ENCODE data around the gene SEMA3D.

Gene SEMA3D

DNA sequence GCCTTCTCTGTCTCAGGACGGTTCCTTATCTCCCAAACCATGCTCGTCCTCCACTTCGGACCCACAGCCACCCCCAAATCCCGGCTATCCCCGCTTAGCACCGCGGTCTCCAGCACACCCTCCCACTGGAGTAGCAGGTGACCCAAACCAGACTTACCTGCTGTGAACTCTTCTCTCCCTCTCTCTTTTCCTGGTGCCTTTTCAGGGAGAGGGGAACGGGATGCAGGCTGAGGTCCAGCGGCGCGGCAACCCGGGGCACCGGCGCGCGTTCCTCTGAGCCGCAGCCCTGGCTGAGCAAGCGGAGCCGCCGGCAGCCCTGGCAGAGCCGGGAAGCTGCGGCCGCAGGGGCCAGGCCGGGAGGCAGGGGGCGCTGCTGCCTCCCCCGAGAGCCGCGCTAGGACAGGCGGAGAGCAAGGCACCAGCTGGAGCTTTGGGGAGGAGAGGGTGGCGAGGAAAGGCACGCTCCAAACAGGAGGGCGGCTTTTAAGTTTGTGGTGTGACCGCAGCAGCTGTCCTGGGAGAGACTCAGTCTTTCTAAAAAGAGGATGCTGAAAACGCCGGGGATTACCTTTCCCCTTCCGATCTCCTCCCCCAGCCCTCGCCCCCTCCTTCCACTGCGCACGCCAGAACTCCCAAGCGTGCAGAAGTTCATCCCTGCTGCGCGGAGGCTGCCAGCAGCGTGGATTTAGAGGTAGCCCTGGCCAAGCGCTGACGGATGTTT is at the start of gene SEMA3D:
Gene SEMA3D, minus strand, starts transcription at position 536 of the 721 bp plus-strand sequence. CDS start 65,165 bp downstream, outside the sequence.
- DNase-seq (ENCODE audit: low read depth, low spot score), result peak; percentile 83
- Histone ChIP-seq H3K9ac (ENCODE audit: insufficient read length, low read depth) (peak within 1 kb of the TSS; percentile 74), H3K9me3 (ENCODE audit: insufficient read depth, low read length) (no peaks in the 10 kb centered on the region), H3K27me3 (ENCODE audit: insufficient read depth, insufficient read length) (peaks cover 40% of the 10 kb centered on the region), H3K4me1 (ENCODE audit: insufficient read depth, insufficient read length) (peaks cover 2% of the 10 kb centered on the region), H3K4me3 (ENCODE audit: insufficient read length, low read depth) (peak within 1 kb of the TSS; percentile 72), H3K36me3 (ENCODE audit: insufficient read depth, insufficient read length, low read length) (no peaks in the 10 kb centered on the region)
- TF ChIP-seq ZNF274 (IDR thresholded peaks at IDR 0.05; ENCODE audit: low read depth, low read length) (no peak), YY1 (IDR thresholded peaks at IDR 0.05; ENCODE audit: insufficient read depth, insufficient read length) (no peak), SUZ12 (IDR thresholded peaks at IDR 0.05; ENCODE audit: extremely low read depth, insufficient read depth, insufficient read length) (peak; percentile 38)

DNA sequence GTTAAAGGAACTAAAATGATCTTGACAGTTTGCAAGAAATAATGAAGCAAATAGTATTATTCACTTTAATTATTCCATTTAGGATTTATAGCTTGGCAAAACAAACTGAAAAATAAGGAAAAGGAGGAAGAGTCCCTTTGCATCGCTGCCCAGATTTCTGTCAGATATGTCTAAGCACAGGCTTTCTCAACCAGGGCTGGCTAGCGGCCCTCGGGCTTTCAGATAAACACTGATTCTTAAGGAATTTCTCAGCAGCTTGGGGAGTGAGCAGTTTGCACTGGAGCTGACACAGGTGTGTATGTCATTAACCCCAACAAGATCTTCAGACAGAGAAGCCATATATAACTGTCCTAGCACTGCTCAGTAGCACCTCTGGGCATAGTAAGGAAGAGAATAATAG is 47.9 kb upstream of the SEMA3D start:
- Histone ChIP-seq H3K9ac (ENCODE audit: insufficient read length, low read depth) (no peak overlapping the region), H3K4me3 (ENCODE audit: insufficient read length, low read depth) (no peak overlapping the region), H3K36me3 (ENCODE audit: insufficient read depth, insufficient read length, low read length) (no peaks in the 10 kb centered on the region), H3K4me1 (ENCODE audit: insufficient read depth, insufficient read length) (no peaks in the 10 kb centered on the region), H3K9me3 (ENCODE audit: insufficient read depth, low read length) (no peaks in the 10 kb centered on the region), H3K27me3 (ENCODE audit: insufficient read depth, insufficient read length) (no peaks in the 10 kb centered on the region)
- no peak for DNase-seq (ENCODE audit: low read depth, low spot score)
- TF ChIP-seq YY1 (IDR thresholded peaks at IDR 0.05; ENCODE audit: insufficient read depth, insufficient read length) (no peak), SUZ12 (IDR thresholded peaks at IDR 0.05; ENCODE audit: extremely low read depth, insufficient read depth, insufficient read length) (no peak), ZNF274 (IDR thresholded peaks at IDR 0.05; ENCODE audit: low read depth, low read length) (no peak)

DNA sequence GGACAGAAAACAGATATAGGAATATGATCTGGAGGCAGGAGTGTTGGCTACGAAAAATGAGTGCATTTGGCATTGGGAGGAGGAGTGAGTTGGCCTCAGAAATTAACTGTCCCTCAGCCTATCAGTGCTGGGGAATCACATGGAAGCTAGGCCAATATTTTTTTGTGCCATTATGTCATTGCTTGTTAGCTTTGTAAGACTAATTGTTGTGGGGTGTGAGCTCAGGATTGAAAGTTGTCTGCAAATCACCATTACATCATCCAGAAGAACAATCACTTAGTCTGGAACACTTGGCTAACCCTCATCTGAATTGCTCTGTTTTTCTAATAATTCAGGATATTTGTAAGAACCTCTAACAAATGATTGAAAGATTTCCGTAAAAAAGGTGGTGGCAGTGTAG is 45.2 kb upstream of the SEMA3D start:
- Histone ChIP-seq H3K4me3 (ENCODE audit: insufficient read length, low read depth) (no peak overlapping the region), H3K36me3 (ENCODE audit: insufficient read depth, insufficient read length, low read length) (no peaks in the 10 kb centered on the region), H3K9me3 (ENCODE audit: insufficient read depth, low read length) (no peaks in the 10 kb centered on the region), H3K4me1 (ENCODE audit: insufficient read depth, insufficient read length) (no peaks in the 10 kb centered on the region), H3K9ac (ENCODE audit: insufficient read length, low read depth) (no peak overlapping the region), H3K27me3 (ENCODE audit: insufficient read depth, insufficient read length) (no peaks in the 10 kb centered on the region)
- TF ChIP-seq YY1 (IDR thresholded peaks at IDR 0.05; ENCODE audit: insufficient read depth, insufficient read length) (no peak), SUZ12 (IDR thresholded peaks at IDR 0.05; ENCODE audit: extremely low read depth, insufficient read depth, insufficient read length) (no peak), ZNF274 (IDR thresholded peaks at IDR 0.05; ENCODE audit: low read depth, low read length) (no peak)
- no peak for DNase-seq (ENCODE audit: low read depth, low spot score)

DNA sequence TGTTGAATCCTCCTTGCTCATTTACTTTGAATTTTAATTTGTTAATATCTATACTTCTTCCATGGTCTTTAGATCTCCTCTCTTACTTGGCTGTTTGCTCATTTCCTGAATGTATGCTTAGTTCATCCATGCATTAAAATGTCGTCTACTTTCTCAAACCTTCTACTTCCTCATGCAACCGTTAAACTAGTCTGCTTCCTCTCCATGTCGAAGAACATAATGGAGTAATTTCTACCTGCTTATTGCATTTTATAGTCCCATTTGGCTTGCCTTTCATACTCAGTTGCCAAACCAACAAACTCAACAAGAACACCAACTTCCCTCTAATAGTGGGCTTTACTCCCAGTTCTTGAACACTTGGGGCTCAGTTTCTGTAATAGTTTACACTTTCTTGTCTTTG is 43.8 kb upstream of the SEMA3D start:
- Histone ChIP-seq H3K27me3 (ENCODE audit: insufficient read depth, insufficient read length) (no peaks in the 10 kb centered on the region), H3K4me3 (ENCODE audit: insufficient read length, low read depth) (no peak overlapping the region), H3K36me3 (ENCODE audit: insufficient read depth, insufficient read length, low read length) (no peaks in the 10 kb centered on the region), H3K4me1 (ENCODE audit: insufficient read depth, insufficient read length) (no peaks in the 10 kb centered on the region), H3K9me3 (ENCODE audit: insufficient read depth, low read length) (no peaks in the 10 kb centered on the region), H3K9ac (ENCODE audit: insufficient read length, low read depth) (no peak overlapping the region)
- TF ChIP-seq YY1 (IDR thresholded peaks at IDR 0.05; ENCODE audit: insufficient read depth, insufficient read length) (no peak), SUZ12 (IDR thresholded peaks at IDR 0.05; ENCODE audit: extremely low read depth, insufficient read depth, insufficient read length) (no peak), ZNF274 (IDR thresholded peaks at IDR 0.05; ENCODE audit: low read depth, low read length) (no peak)
- no peak for DNase-seq (ENCODE audit: low read depth, low spot score)

DNA sequence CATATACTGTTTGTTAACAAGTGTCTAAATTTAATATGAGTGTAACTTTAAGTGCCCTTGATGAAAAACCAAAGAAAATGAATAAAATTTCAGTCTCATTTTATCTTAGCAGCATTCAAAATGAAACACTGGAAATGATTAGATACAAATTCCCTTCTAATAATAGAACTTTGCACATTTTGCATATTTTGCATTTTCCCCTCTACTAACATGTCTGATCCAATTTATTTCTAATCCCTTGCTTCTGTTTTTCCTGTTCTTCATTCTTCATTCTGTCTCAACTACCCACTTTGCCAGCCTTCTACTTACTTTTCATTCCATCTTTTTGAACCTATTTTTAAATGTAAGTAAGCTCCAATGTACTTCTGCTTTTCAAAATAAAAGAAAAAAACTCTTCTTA is 42.7 kb upstream of the SEMA3D start:
- Histone ChIP-seq H3K9ac (ENCODE audit: insufficient read length, low read depth) (no peak overlapping the region), H3K36me3 (ENCODE audit: insufficient read depth, insufficient read length, low read length) (no peaks in the 10 kb centered on the region), H3K27me3 (ENCODE audit: insufficient read depth, insufficient read length) (no peaks in the 10 kb centered on the region), H3K4me1 (ENCODE audit: insufficient read depth, insufficient read length) (no peaks in the 10 kb centered on the region), H3K9me3 (ENCODE audit: insufficient read depth, low read length) (no peaks in the 10 kb centered on the region), H3K4me3 (ENCODE audit: insufficient read length, low read depth) (no peak overlapping the region)
- TF ChIP-seq ZNF274 (IDR thresholded peaks at IDR 0.05; ENCODE audit: low read depth, low read length) (no peak), YY1 (IDR thresholded peaks at IDR 0.05; ENCODE audit: insufficient read depth, insufficient read length) (no peak), SUZ12 (IDR thresholded peaks at IDR 0.05; ENCODE audit: extremely low read depth, insufficient read depth, insufficient read length) (no peak)
- DNase-seq (ENCODE audit: low read depth, low spot score), result no peak

DNA sequence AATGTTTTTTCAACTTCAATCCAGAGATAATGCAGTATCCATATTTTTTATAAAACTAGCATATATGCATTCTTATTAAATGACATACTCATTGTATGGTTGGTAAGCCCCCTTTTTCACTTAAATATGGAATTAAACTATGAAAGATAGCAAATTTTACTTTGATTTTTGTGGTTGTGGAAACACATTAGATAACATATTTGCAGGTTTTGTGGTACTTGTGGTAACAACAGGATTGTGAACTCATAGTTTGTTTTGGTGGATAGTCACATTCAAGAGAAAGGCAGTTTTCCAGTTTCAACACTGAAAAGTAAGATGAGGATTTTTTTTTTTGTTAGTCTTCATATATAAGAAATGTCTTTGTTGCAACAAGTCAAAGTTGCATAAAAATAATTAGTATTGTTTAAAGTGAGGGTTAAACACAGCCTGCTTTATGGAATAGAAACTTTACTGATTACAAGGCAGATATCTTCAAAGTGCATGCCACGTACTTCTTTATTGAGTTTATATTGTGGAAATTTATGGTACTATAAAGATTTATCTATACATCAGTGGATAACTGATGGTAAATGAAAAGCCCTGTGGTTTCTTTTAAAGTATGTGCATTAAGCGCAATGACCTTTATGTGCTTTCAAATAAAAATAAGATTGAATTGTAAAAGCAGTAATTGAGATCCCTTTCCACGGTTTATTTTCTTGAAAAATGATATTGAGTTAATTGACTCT is 39.7 kb upstream of the SEMA3D start:
- Histone ChIP-seq H3K9ac (ENCODE audit: insufficient read length, low read depth) (no peak overlapping the region), H3K36me3 (ENCODE audit: insufficient read depth, insufficient read length, low read length) (no peaks in the 10 kb centered on the region), H3K27me3 (ENCODE audit: insufficient read depth, insufficient read length) (no peaks in the 10 kb centered on the region), H3K4me1 (ENCODE audit: insufficient read depth, insufficient read length) (no peaks in the 10 kb centered on the region), H3K4me3 (ENCODE audit: insufficient read length, low read depth) (no peak overlapping the region), H3K9me3 (ENCODE audit: insufficient read depth, low read length) (no peaks in the 10 kb centered on the region)
- DNase-seq (ENCODE audit: low read depth, low spot score), result no peak
- no peak for TF ChIP-seq ZNF274 (IDR thresholded peaks at IDR 0.05; ENCODE audit: low read depth, low read length)
- no peak for TF ChIP-seq SUZ12 (IDR thresholded peaks at IDR 0.05; ENCODE audit: extremely low read depth, insufficient read depth, insufficient read length)
- TF ChIP-seq YY1 (IDR thresholded peaks at IDR 0.05; ENCODE audit: insufficient read depth, insufficient read length), result no peak

DNA sequence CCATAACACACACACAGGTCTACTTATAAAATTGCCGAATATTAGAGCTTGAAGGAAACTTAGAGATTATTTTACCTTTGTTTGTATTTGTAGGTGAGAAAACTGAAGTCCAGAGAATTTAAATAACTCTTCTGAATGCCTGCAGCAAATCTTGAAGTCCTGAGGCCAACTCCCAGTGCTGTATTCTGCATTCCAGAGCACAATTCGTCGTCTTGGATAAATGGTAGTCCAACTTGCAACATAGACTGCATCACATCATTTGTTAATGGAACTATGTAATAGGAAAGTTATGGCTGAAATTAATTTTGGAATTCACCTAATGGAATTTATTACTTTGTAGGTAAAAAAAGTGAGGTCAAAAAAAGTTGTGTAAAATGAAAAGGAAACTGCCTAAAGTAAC is 37.3 kb upstream of the SEMA3D start:
- H3K4me1 ChIP-seq (ENCODE audit: insufficient read depth, insufficient read length), result no peaks in the 10 kb centered on the region
- no peaks in the 10 kb centered on the region for H3K27me3 ChIP-seq (ENCODE audit: insufficient read depth, insufficient read length)
- DNase-seq (ENCODE audit: low read depth, low spot score), result no peak
- TF ChIP-seq ZNF274 (IDR thresholded peaks at IDR 0.05; ENCODE audit: low read depth, low read length), result no peak
- TF ChIP-seq YY1 (IDR thresholded peaks at IDR 0.05; ENCODE audit: insufficient read depth, insufficient read length), result no peak
- no peak for TF ChIP-seq SUZ12 (IDR thresholded peaks at IDR 0.05; ENCODE audit: extremely low read depth, insufficient read depth, insufficient read length)
- no peaks in the 10 kb centered on the region for H3K9me3 ChIP-seq (ENCODE audit: insufficient read depth, low read length)
- H3K36me3 ChIP-seq (ENCODE audit: insufficient read depth, insufficient read length, low read length), result no peaks in the 10 kb centered on the region
- H3K4me3 ChIP-seq (ENCODE audit: insufficient read length, low read depth), result no peak overlapping the region
- H3K9ac ChIP-seq (ENCODE audit: insufficient read length, low read depth), result no peak overlapping the region
